NCI-H1105 (cell line): ENCODE data around the gene PPP1R2.
A peak's percentile ranks its signal among the peaks of the same experiment; 100 is the strongest.
"Not testable (repeated sequence)": the region's sequence is repeated elsewhere in the genome, so short reads cannot be mapped to it uniquely, and the experiment has no call there.

Experiments used
- DNase-seq: peaks from one replicate; lab custom pipeline; 2025; lab: John Stamatoyannopoulos, UW

Gene PPP1R2

DNA sequence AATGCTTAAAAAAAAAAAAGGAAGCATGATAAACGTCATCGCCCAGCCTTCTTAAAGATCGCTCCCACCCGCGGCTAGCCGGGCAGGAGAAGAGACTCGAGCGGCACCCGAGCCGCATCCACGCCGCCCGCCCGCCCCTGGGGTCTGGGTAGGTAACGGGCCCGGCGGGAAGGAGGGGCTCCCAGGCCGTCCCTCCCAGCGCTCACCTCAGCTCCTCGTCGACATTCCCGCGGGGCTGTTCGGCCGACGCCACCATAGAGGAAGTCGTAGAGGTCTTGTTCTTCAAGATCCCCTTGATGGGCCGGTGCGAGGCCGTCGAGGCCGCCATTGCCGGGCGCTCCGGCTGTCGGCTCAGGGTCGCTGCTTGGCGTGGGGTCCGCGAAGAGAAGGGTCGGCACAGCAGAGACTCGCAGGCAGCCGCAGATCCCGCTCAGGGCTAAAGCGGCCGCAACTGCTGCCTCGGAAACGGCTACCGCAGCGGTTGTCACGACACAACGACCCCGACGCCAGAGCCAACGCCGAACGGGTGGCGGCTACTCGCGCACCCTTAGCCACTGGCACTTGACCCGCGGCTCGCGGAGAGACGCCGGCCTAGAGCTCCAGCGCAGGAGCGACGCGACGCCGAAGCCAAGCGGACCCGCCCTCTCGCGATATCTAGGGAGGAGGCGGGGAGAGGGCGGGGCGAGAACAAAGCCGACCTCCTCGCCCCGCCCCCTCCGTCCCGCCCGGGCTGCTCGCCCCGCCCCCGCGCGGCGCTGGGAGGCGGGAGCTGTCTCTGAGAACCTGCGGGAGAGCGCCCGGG, at the start of gene PPP1R2:
PPP1R2 (minus strand) TSS at position 628 of the 802 bp plus-strand sequence; CDS start at position 328, 300 bp downstream.
- DNase-seq: peak; percentile 95

- no peak for DNase-seq
These were observed 48.7 kb upstream of the PPP1R2 start for GRCh38 chr3:195591852-195592251.

DNA sequence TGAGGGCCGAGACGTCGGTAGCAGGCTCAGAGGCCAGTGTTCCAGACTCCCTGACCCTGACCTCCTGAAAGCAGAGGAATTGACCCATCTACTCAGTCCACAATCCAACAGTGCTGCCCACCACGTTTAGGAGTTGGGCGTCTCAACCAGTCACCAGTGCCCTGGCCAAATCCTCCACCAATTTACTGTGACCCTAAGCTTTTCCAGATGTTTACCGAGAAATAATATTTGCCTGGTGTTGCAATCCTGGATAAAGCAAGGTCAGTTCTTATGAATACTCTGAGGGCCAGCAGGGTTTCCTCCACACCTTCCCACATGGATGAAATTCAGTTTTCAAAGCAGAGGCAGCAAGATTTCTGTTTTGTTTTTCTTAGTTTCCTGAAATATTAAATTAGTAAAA, 48.1 kb upstream of the PPP1R2 start:
- DNase-seq: no peak

DNA sequence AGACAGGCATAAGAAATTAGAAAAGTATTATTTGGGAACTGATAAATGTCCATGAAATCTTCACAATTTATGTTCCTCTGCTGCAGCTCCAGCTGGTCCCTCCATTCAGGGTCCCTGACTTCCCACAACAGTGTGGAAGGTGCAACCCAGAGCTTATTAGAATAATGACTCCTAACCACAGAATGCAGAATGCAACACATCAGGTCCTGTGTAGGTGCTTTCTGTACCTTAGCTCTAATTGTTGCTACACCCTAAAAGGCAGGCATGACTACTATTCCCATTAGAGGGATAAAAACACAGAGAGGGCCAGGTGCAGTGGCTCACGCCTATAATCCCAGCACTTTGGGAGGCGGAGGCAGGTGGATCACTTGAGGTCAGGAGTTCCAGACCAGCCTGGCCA, 47.3 kb upstream of the PPP1R2 start:
- DNase-seq: not testable (repeated sequence)

- DNase-seq: not testable (repeated sequence)
These were observed 46.7 kb upstream of the PPP1R2 start for GRCh38 chr3:195589796-195590195.

DNA sequence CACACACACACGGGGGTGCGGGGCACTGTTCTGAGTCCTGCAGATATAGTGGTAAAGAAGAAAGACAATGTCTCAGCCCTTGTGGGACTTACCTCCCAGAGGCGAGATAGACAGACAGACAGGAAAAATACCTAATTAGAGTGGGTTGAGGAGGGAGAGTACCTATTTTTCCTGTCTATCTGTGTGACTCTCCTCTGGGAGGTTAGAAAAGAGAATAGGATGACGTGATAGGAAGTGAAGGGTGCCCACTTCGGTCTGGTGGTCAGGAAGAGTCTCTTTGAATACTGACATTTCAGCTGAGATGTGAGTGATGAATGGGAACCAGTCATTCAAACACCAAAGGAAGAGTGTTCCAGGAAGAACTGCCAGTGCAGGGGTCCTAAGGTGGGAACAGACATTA, 44.7 kb upstream of the PPP1R2 start:
- DNase-seq: no peak

GRCh38 chr3:195587406-195587805, 44.3 kb upstream of the PPP1R2 start:
- DNase-seq: no peak

DNA sequence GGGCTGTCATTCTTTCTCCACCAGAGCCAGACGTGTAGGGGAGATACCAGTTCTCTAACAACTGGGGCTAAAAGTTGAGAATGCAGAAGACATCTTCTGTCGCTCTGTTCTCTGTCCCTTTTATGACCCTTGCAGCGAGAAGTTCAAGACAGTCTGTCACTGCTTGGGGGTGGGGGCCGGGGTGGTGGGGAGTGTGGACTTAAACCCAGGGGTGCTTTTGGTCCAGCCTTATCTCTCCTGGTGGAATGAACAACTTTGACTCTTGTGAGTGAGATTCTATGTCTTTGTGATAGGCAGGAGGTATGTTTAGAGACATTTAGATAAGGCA, 41.4 kb upstream of the PPP1R2 start:
- no peak for DNase-seq

DNA sequence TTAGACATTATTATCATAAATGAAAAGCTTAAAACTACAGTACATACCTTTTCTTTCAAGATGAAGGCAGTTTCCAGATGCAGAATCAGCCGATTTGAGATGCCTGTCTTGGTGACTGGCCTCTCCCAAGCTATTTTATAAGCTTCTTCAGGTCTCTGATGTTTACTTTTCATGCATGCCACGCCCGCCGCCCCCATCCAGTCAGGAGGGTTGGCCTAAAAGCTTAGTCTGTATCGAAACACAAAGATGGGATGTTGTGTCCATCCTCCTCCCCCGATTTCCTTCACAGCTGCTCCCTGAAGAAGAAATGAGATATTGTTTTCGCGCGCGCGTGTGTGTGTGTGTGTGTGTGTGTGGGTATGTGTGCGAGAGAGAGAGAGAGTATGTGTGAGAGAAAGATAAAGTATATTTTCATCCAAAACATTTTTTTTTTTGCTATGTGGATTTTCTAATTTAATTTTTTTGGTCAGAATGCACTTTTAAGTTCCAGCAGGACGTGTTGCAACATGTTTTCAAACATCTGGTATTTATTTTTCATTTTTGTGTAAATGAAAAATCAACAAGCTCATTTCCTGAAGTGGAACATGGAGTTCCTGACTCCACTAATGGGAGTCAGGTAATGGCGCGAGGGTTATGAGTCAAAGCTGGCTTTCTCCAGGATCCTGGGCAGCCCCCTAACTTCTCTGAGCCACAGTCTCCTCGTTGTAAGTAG, 40.9 kb upstream of the PPP1R2 start, which contains the start of gene APOD:
APOD (minus strand) TSS at position 110 of the 712 bp plus-strand sequence. CDS start 4,479 bp downstream, outside the sequence.
- peak; percentile 44 for DNase-seq

DNA sequence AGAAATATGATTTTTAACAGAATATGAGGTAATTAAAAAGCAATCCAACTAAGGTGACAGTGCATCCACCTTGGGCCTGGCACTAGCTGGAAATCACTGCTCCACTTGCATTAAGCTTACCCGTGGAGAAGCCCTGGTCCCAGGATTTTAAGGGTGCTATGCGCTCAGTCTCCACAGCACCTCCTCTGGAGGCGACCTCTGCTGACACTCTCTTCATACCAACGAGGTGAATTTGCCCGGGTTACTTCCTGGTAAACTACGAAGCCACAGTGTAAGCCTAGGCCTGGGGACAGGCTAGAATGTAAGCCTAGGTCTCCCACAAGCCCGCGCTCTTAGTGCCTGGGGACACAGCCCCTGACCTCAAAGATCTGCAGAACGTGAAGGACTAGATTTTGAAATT, 39.8 kb upstream of the PPP1R2 start:
- no peak for DNase-seq

DNA sequence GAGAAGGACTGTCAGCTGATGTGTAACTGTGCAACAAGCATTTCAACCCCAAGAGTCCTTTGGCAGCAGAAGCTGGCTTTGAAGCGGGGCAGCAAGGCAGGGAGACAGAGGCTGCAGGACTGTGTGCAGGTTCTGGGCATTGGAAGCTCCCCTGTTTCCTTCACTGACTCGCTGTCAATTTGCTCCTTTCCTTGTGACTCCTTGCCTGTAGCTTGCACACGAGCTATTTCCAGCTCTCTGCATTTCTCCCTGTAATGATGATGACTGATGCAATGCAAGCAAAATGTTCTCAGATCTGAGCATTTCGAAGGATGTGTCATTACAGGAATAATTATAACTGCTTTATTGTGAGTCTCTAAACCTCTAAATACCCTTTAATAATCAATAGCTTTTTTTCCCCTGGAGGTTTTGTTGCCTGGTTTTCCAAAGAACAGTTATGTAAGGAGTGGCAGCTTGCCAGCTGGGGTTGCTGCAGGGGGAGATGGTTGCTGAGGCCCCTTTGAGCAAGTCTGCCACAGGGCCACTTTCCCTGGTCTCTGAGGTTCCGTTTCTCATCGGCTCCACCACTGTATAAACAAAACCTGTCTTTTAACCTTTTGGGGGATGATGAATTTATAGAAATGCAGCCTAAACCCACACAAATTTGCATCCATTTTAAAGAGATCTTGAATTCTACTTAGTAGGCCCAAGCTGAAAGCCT, 37.8 kb upstream of the PPP1R2 start:
- no peak for DNase-seq

GRCh38 chr3:195579281-195579680, 36.2 kb upstream of the PPP1R2 start:
- DNase-seq: no peak

GRCh38 chr3:195578565-195578964, 35.4 kb upstream of the PPP1R2 start:
- DNase-seq: no peak

DNA sequence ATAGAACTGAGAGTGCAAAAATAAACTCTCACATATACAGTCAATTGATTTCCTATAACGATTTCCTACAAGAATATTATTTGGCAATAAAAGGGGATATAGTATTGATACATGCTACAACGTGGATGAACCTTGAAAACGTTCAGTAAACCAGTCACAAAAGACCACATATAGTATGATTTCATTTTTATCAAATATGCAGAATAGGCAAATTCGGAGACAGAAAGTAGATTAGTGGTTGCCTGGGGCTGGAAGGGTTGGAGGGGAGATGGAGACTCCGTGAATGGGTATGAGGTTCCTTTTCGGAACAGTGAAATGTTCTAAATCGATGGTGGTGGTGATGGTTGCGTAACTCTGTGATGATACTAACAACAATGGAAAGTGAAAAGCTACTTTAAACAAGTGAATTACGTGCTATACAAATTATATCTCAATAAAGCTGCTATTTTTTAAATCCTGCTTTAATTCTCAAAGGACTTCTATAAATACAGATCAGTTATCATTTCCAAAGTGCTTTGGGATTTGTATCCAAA, 34.6 kb upstream of the PPP1R2 start:
- DNase-seq: no peak

GRCh38 chr3:195574497-195575304, 31.6 kb upstream of the PPP1R2 start:
- no peak for DNase-seq

DNA sequence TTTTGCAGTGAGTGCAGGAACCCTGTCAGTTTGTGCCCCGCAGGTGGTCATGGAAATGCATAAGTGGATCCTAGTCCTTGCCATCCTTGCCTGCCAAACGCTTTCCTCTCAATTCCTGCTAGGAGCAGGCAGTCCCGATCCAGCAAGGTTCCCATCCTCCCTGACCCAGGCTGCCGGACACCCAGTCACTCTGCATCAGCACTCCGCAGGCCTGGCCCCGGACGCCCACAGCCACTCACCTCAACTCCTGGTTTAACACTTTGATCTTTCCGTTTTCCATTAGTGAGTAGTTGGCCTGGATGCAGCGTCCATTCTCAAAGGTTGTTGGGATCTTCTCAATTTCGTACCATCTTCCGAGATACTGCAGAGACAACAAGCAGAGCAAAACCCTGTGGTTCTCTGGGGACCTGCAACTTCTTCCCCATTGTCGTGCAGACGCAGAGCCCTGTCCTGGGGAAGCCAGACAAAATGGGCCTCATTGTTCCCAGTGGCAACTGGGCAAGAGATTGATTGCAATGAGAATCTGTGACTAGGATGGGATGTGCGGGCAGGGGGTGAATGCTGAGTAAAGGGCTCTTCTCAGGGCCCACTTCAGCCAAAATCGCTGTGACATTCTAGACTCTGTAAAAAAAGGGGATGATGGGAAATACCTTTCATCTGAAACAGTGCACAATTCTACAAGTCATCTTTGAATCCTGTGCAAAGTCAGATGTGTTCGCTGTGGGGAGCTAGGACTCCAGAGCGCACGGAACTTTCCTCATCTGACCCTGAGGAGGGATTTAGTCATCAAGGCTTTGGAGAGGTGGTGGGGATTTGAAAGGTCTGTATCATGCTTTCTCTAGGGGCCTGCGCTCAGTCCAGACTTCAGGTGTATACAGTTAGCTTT, 30.7 kb upstream of the PPP1R2 start:
- no peak for DNase-seq

GRCh38 chr3:195571361-195571760, 28.2 kb upstream of the PPP1R2 start:
- DNase-seq: no peak

GRCh38 chr3:195570912-195571311, 27.8 kb upstream of the PPP1R2 start:
- no peak for DNase-seq

DNA sequence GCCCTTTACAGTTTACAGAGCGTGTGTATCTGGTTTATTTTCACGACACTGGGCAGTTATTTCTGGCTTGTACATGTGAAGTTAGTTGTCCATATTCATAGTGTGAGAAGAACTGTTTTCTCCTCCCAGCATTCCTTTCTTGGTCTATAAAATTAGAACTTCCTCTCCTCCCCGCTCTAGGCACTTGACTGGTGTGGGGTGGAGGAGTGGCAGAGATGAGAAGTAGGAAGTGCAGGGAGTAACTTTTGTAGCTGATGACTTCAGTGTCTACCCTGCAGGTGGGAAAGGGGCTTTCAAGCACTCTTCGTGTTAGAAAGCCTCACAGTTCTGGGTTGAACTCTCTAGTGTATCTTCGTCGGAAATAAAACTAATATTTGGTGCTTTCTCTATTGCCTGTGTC, 27.2 kb upstream of the PPP1R2 start:
- DNase-seq: no peak

- no peak for DNase-seq
These were observed 25.5 kb upstream of the PPP1R2 start for GRCh38 chr3:195568630-195569029.

DNA sequence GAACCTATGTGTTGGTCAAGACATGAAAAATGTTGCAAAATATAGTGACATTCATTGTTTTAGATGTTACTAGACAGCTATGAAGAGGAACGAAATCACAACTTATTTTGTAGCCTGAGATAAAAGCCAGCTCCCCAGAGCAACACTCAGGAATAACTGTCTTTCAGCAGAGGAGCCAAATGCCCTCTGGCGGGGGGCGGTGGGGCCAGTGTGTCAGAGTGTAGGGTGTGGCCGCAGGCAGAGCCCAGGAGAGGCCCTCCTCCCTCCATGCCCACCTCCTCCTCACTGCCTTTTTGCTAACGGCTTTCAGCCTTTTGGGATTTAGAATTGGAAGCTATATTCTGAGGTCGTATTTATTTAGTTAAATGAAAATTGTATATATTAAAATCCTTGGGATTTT, 23.7 kb upstream of the PPP1R2 start:
- DNase-seq: no peak
